ENCODE data around the gene XXYLT1. TPM values are rescaled to one million over a fixed set of nuclear protein-coding genes. Genes with fewer than 3 reads are reported as not detected.

The XXYLT1 gene
- total RNA-seq: 10 to 100 TPM in 3 of 4 donors, 1 to 10 TPM in 1; 9.6 to 17.7 (median 13.2) TPM

- peak within 1 kb of the TSS; percentile 25 to 90 (median 81) for H3K27ac ChIP-seq
- WGBS, 2 donors: 0 to 1% methylated on average over 51 to 59 of the region's 75 CpGs
Measured at GRCh38 chr3:195270817-195271409, at the start of gene XXYLT1. TSS of gene XXYLT1 (minus strand) at chr3:195271159. CDS start at chr3:195271058, 101 bp downstream.

GRCh38 chr3:195319060-195319459 is 48.1 kb upstream of the XXYLT1 start:
- no peak for DNase-seq (ENCODE audit: low spot score in 2 of 2)

More at GRCh38 chr3:195270817-195271409, at the start of gene XXYLT1:
- DNase-seq (ENCODE audit: low spot score in 2 of 2): peak; percentile 75 to 79
- Histone ChIP-seq H3K36me3 (peaks cover 0 to 3% (median 0%) of the 10 kb centered on the region in 3 donors), H3K4me3 (peak within 1 kb of the TSS; percentile 62 to 91 (median 76)), H3K9me3 (no peaks in the 10 kb centered on the region), H3K27me3 (no peaks in the 10 kb centered on the region), H3K4me1 (peaks cover 0 to 26% (median 17%) of the 10 kb centered on the region in 4 donors)
- TF ChIP-seq POLR2A (IDR thresholded peaks at IDR 0.05): peak in 1 of 2 donors; percentile 25
- peak; percentile 69 to 84 (median 76) for TF ChIP-seq CTCF (IDR thresholded peaks at IDR 0.05)
- TF ChIP-seq EP300 (IDR thresholded peaks at IDR 0.05): no peak

DNA sequence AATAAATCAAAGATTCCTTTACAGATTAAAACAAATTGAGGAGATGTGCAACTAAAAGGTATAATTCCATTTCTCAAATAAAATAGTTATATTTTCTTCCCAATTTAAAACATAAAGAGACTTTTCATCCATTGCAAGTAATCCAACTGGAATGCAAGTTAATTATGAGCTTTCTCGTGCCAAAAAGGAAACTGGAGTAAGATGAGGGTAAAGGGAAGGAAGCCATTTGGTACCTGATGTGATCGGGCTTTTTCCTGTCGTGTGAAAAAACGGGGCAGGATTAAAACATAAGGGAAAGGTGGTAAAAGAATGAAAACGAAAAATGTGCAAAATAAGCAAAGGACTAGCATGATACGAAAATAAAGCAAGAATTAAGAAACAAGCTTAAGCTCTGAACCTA is 41.8 kb upstream of the XXYLT1 start:
- DNase-seq (ENCODE audit: low spot score in 2 of 2): no peak
- Histone ChIP-seq H3K27me3 (no peaks in the 10 kb centered on the region), H3K4me3 (no peak overlapping the region), H3K4me1 (no peaks in the 10 kb centered on the region), H3K36me3 (peaks cover 0 to 11% (median 0%) of the 10 kb centered on the region in 3 donors), H3K9me3 (no peaks in the 10 kb centered on the region), H3K27ac (no peak overlapping the region)
- no peak for TF ChIP-seq POLR2A (IDR thresholded peaks at IDR 0.05)
- WGBS, 2 donors: 71 to 73% methylated on average over 6 of the region's 6 CpGs

More at GRCh38 chr3:195319060-195319459, 48.1 kb upstream of the XXYLT1 start:
- H3K4me1 ChIP-seq: no peaks in the 10 kb centered on the region
- no peaks in the 10 kb centered on the region for H3K9me3 ChIP-seq
- no peak overlapping the region for H3K4me3 ChIP-seq
- H3K27me3 ChIP-seq: no peaks in the 10 kb centered on the region
- whole genome bisulfite sequencing, 2 donors: 82 to 98% methylated on average over 5 of the region's 5 CpGs
- TF ChIP-seq EP300 (IDR thresholded peaks at IDR 0.05) (no peak), POLR2A (IDR thresholded peaks at IDR 0.05) (no peak), CTCF (IDR thresholded peaks at IDR 0.05) (no peak)
- H3K27ac ChIP-seq: no peak overlapping the region
- H3K36me3 ChIP-seq: peaks cover 0 to 29% (median 10%) of the 10 kb centered on the region in 3 donors

- H3K27me3 ChIP-seq: no peaks in the 10 kb centered on the region
- TF ChIP-seq EP300 (IDR thresholded peaks at IDR 0.05) (no peak), POLR2A (IDR thresholded peaks at IDR 0.05) (no peak)
- no peak overlapping the region for H3K27ac ChIP-seq
- no peak overlapping the region for H3K4me3 ChIP-seq
- H3K36me3 ChIP-seq: peaks cover 0 to 39% (median 0%) of the 10 kb centered on the region in 3 donors
- no peak for DNase-seq (ENCODE audit: low spot score in 2 of 2)
- no peaks in the 10 kb centered on the region for H3K9me3 ChIP-seq
- no peaks in the 10 kb centered on the region for H3K4me1 ChIP-seq
Measured at GRCh38 chr3:195307711-195308110, 36.8 kb upstream of the XXYLT1 start.

- no peaks in the 10 kb centered on the region for H3K9me3 ChIP-seq
- no peak for TF ChIP-seq CTCF (IDR thresholded peaks at IDR 0.05)
- TF ChIP-seq EP300 (IDR thresholded peaks at IDR 0.05): no peak
- no peak for TF ChIP-seq POLR2A (IDR thresholded peaks at IDR 0.05)
- no peaks in the 10 kb centered on the region for H3K4me1 ChIP-seq
- H3K36me3 ChIP-seq: peaks cover 0 to 49% (median 0%) of the 10 kb centered on the region in 3 donors
- H3K27ac ChIP-seq: no peak overlapping the region
- no peak overlapping the region for H3K4me3 ChIP-seq
- no peak for DNase-seq (ENCODE audit: low spot score in 2 of 2)
- 97 to 100% methylated on average over 4 of the region's 4 CpGs for WGBS, 2 donors
- no peaks in the 10 kb centered on the region for H3K27me3 ChIP-seq
Measured at GRCh38 chr3:195306369-195306768, 35.4 kb upstream of the XXYLT1 start.

DNA sequence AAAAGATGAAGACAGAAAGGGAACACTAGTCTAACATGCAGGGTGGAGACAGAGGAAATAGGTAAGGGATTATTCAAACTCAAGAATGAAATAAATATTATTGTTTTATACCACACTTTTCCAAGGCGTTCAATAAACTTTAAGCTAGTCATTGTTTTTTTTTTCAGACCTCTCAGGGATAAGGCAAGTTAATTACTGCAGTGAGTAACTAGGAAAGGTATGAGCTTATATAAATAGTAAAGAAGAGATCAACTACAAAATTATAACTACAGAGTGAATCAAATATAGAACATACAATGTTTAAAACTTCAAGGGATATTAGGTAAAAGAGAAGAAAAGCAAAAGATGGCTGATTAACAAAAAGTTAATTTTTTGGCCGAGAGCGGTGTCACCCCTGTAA is 31.5 kb upstream of the XXYLT1 start:
- DNase-seq (ENCODE audit: low spot score in 2 of 2): no peak
- TF ChIP-seq CTCF (IDR thresholded peaks at IDR 0.05) (no peak), POLR2A (IDR thresholded peaks at IDR 0.05) (no peak), EP300 (IDR thresholded peaks at IDR 0.05) (no peak)
- no peaks in the 10 kb centered on the region for H3K27me3 ChIP-seq
- no peak overlapping the region for H3K4me3 ChIP-seq
- peaks cover 0 to 67% (median 4%) of the 10 kb centered on the region in 3 donors for H3K36me3 ChIP-seq
- 91% methylated on average over 3 of the region's 3 CpGs for WGBS, 2 donors
- H3K27ac ChIP-seq: no peak overlapping the region
- H3K9me3 ChIP-seq: no peaks in the 10 kb centered on the region
- H3K4me1 ChIP-seq: no peaks in the 10 kb centered on the region

Data from tibial nerve (tissue), 4 donors.